Common myeloid progenitor, CD34-positive (primary cell): ENCODE data around the gene ACVR1B.

Experiments used
- CTCF ChIA-PET: fragments of 350-600 bp; sonication (Branson Sonifier 250); formaldehyde crosslinking; loops from one replicate; lab custom pipeline; 2021; ENCODE audit warnings: antibody characterized with exemption; lab: Charles Lee
- POLR2A ChIA-PET: fragments of 350-600 bp; sonication (Branson Sonifier 250); formaldehyde crosslinking; loops from one replicate; lab custom pipeline; 2021; ENCODE audit warnings: antibody characterized with exemption; lab: Charles Lee
- DNase-seq, 3 donors: peaks; one replicate each; pipeline versions ENCODE4 v3.0.0 to v3.0.0-alpha.2; 2013
- H3K27ac ChIP-seq, 2 experiments: 1 replicate in 1 of 2; 2 replicates in 1 of 2; pipeline ENCODE4 v1.7.0; 2013; ENCODE audit warnings: inconsistent platforms in 2 of 2, low read length in 2 of 2, mild to moderate bottlenecking in 2 of 2, low read depth in 1 of 2, moderate library complexity in 1 of 2; ENCODE audit not compliant: severe bottlenecking in 2 of 2, insufficient read depth in 1 of 2, poor library complexity in 1 of 2
- H3K27me3 ChIP-seq, 5 experiments: replicated peaks in 2 of 5; 1 replicate in 3 of 5; 2 replicates in 2 of 5; pipeline versions ENCODE4 v1.6.1 to v1.7.0; 2013; ENCODE audit warnings: low read length in 4 of 5, mild to moderate bottlenecking in 2 of 5, moderate library complexity in 2 of 5, inconsistent platforms in 1 of 5; ENCODE audit not compliant: insufficient read depth in 5 of 5, control insufficient read depth in 4 of 5
- H3K36me3 ChIP-seq, 4 experiments: 1 replicate in 2 of 4; 2 replicates in 2 of 4; pipeline versions ENCODE4 v1.6.1 to v1.7.0; 2013; ENCODE audit warnings: low read length in 3 of 4, control low read depth in 1 of 4, mild to moderate bottlenecking in 1 of 4; ENCODE audit not compliant: control insufficient read depth in 4 of 4, insufficient read depth in 4 of 4
- H3K4me1 ChIP-seq, 4 experiments: 1 replicate in 3 of 4; 2 replicates in 1 of 4; pipeline versions ENCODE4 v1.6.1 to v1.7.1; 2013; ENCODE audit warnings: low read length in 3 of 4, mild to moderate bottlenecking in 3 of 4, control low read depth in 1 of 4, inconsistent platforms in 1 of 4, moderate library complexity in 1 of 4; ENCODE audit not compliant: control insufficient read depth in 4 of 4, insufficient read depth in 4 of 4; ENCODE audit errors: control extremely low read depth in 1 of 4
- H3K4me3 ChIP-seq, 7 experiments: 1 replicate in 4 of 7; 2 replicates in 3 of 7; pipeline versions ENCODE4 v1.5.1 to v1.7.0; 2013; ENCODE audit warnings: mild to moderate bottlenecking in 7 of 7, low read length in 6 of 7, moderate library complexity in 6 of 7, inconsistent platforms in 2 of 7, low read depth in 2 of 7, control low read depth in 1 of 7; ENCODE audit not compliant: insufficient read depth in 4 of 7, control insufficient read depth in 1 of 7; ENCODE audit errors: extremely low read depth in 1 of 7
- H3K9me3 ChIP-seq, 5 experiments: 1 replicate in 4 of 5; 2 replicates in 1 of 5; pipeline versions ENCODE4 v1.6.1 to v1.7.1; 2013; ENCODE audit warnings: low read length in 4 of 5, mild to moderate bottlenecking in 2 of 5, inconsistent platforms in 1 of 5, low read depth in 1 of 5, moderate library complexity in 1 of 5; ENCODE audit not compliant: control insufficient read depth in 4 of 5, insufficient read depth in 2 of 5; ENCODE audit errors: control extremely low read depth in 1 of 5
- WGBS: methylation state at CpG from one replicate; pipeline ENCODE4 v1.1.5; 2013; ENCODE audit not compliant: insufficient coverage; 5-methylcytosine and 5-hydroxymethylcytosine counted together

The ACVR1B gene

GRCh38 chr12:52006726-52007157 is 55.2 kb downstream of the ACVR1B start, which contains the start of gene TAMALIN:
TAMALIN (plus strand) TSS chr12:52006946; CDS start chr12:52007020, 74 bp downstream.
- peaks cover 0 to 10% (median 3%) of the 10 kb centered on the region in 4 experiments for H3K36me3 ChIP-seq
- WGBS, result 0% methylated on average over 46 of the region's 60 CpGs
- peaks cover 3 to 56% (median 49%) of the 10 kb centered on the region in 4 experiments for H3K4me1 ChIP-seq
- no peaks in the 10 kb centered on the region for H3K9me3 ChIP-seq
- H3K4me3 ChIP-seq, result peak within 1 kb of the TSS; percentile 47 to 83 (median 74)
- ChIA-PET POLR2A (interaction anchor here (0.6 to 7.6 kb wide), 11 partner anchors 9 to 121 kb away, joined by 3 to 120 read pairs (median 4); partner anchors contain the start of gene ACVR1B), CTCF (interaction anchor here (0.5 to 13.5 kb wide), 3 partner anchors 14 to 28 kb away, joined by 3 to 437 read pairs (median 155); no protein-coding TSS in a partner anchor)
- H3K27me3 ChIP-seq, result peaks cover 0 to 12% (median 8%) of the 10 kb centered on the region in 5 experiments
- DNase-seq, result peak; percentile 61 to 81 (median 73)
- H3K27ac ChIP-seq, result peak within 1 kb of the TSS in 1 of 2 experiments; percentile 1

DNA sequence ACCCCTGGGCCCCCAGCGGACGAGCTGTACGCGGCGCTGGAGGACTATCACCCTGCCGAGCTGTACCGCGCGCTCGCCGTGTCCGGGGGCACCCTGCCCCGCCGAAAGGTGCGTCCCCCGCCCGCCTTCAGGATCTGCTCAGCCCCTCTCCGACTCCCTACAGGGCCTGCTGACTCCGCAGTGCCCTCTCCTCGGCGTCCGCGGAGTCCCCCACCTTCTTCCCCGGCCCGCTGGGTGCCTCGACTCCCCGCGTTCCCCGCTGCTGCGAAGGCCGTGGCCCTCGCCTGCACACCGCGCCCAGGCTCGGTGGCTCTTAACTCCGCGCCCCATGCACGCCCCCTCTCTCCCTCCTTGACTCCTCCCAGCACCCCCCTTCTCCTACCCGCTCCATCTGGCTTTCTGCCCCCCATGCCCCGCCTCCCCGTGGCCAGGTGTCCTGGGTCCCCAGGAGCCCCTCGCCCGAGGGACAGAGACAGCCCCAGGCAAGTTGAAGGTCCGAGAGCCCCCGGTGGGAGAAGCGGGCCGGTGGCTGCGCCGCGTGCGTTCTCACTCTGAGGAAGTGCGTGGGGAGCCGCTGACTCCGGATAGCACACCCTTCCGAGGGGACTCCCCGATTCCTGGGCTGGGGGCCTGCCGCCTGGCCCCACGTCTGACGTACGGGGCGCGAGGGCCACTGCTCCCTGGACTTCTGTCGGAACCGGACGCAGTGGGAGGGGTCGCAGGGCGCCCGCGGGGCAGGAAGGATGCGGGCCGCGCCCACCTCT is 55.8 kb downstream of the ACVR1B start:
- DNase-seq, result peak; percentile 44 to 73 (median 69)
- peaks cover 0 to 4% (median 0%) of the 10 kb centered on the region in 5 experiments for H3K9me3 ChIP-seq
- ChIA-PET POLR2A (interaction anchor here (0.6 to 7.6 kb wide), 11 partner anchors 9 to 121 kb away, joined by 3 to 120 read pairs (median 4); partner anchors contain the start of gene ACVR1B), CTCF (interaction anchor here (0.6 to 13.5 kb wide), 4 partner anchors 10 to 31 kb away, joined by 3 to 437 read pairs (median 79); no protein-coding TSS in a partner anchor)
- H3K4me1 ChIP-seq, result peaks cover 3 to 56% (median 49%) of the 10 kb centered on the region in 4 experiments
- H3K27me3 ChIP-seq, result peaks cover 0 to 12% (median 8%) of the 10 kb centered on the region in 5 experiments
- peaks cover 0 to 15% (median 6%) of the 10 kb centered on the region in 4 experiments for H3K36me3 ChIP-seq
- peak overlapping the region; percentile 47 to 83 (median 74) for H3K4me3 ChIP-seq
- WGBS, result 0% methylated on average over 61 of the region's 72 CpGs
- peak overlapping the region in 1 of 2 experiments; percentile 1 for H3K27ac ChIP-seq

DNA sequence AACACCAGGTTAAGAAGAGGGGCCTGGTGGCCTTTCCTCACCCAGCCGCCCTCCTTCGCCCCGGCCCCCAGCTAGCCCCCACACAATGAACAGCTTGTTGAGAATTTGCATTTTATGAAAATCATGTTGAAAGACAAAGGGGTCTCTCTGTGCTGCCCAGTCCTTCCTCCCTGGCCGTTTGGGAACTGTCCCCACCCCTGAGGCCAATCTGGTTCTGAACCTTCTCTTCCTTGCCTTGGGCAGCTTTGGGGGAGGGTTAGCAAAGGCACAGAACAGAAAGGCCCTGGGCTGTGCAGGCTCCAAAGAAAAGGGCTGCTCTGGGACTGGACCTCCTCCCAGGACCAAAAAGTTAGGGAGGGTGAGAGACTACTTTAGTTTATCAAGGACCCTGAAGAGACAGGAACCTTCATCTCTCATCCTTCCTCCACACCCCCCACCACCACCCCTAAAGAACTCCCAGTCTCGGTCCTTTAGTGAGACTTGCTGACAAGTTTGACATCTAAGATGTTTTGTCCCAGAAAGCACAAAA is 56.5 kb downstream of the ACVR1B start:
- POLR2A ChIA-PET, result interaction anchor here (1.1 to 7.6 kb wide), 2 partner anchors 11 to 13 kb away, joined by 3 to 120 read pairs; no protein-coding TSS in a partner anchor
- DNase-seq, result peak in 1 of 3 donors; percentile 1
- Histone ChIP-seq H3K36me3 (peaks cover 0 to 17% (median 6%) of the 10 kb centered on the region in 4 experiments), H3K27ac (peak overlapping the region in 1 of 2 experiments; percentile 1), H3K4me1 (peaks cover 3 to 56% (median 49%) of the 10 kb centered on the region in 4 experiments), H3K27me3 (peaks cover 0 to 12% (median 8%) of the 10 kb centered on the region in 5 experiments), H3K4me3 (peak overlapping the region in 6 of 7 experiments; percentile 64 to 83 (median 74)), H3K9me3 (peaks cover 0 to 4% (median 0%) of the 10 kb centered on the region in 5 experiments)
- CTCF ChIA-PET, result interaction anchor here (0.6 to 13.5 kb wide), 4 partner anchors 10 to 30 kb away, joined by 3 to 437 read pairs (median 79); no protein-coding TSS in a partner anchor
- WGBS, result 50% methylated on average over 2 of the region's 5 CpGs

GRCh38 chr12:52009081-52009751 is 57.7 kb downstream of the ACVR1B start:
- Histone ChIP-seq H3K4me1 (peaks cover 3 to 56% (median 48%) of the 10 kb centered on the region in 4 experiments), H3K27ac (no peak overlapping the region), H3K36me3 (peaks cover 0 to 26% (median 8%) of the 10 kb centered on the region in 4 experiments), H3K27me3 (peaks cover 0 to 12% (median 8%) of the 10 kb centered on the region in 5 experiments), H3K4me3 (no peak overlapping the region), H3K9me3 (peaks cover 0 to 4% (median 0%) of the 10 kb centered on the region in 5 experiments)
- DNase-seq, result peak in 1 of 3 donors; percentile 10
- ChIA-PET CTCF (interaction anchor here (1.3 to 13.5 kb wide), 3 partner anchors 12 to 17 kb away, joined by 3 to 437 read pairs (median 155); no protein-coding TSS in a partner anchor), POLR2A (interaction anchor here (7.6 kb wide), 1 partner anchor 12 kb away, joined by 120 read pairs; no protein-coding TSS in a partner anchor)
- 83% methylated on average over 5 of the region's 10 CpGs for WGBS

DNA sequence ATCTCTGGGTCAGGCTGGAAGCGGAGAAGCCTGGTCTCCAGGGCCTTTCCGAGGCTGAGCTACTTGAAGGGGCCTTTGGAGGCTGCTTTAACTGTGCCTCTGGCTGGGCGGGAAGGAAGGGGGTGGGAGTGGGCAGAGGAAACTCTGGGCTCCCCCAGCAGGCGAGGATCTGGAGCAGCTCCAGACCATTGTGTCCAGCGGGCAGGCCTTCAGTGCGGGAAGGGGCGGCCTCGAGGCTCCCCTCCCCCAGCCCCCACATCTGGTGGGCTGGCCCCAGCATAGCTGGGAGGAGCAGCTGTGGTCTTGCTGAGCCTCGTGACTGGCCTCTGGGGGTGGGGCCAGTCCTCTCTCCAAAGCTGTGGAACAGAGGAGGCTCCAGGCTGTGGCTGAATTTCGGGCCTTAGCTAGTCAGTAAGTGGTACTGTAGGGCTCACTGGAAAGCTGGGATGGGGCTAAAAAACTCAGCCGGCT is 58.7 kb downstream of the ACVR1B start:
- 22% methylated on average over 6 of the region's 11 CpGs for WGBS
- Histone ChIP-seq H3K27ac (no peak overlapping the region), H3K9me3 (peaks cover 0 to 4% (median 0%) of the 10 kb centered on the region in 5 experiments), H3K4me3 (peak overlapping the region in 2 of 7 experiments; percentile 19 to 33), H3K4me1 (peaks cover 3 to 55% (median 45%) of the 10 kb centered on the region in 4 experiments), H3K27me3 (peaks cover 0 to 10% (median 8%) of the 10 kb centered on the region in 5 experiments), H3K36me3 (peaks cover 0 to 29% (median 8%) of the 10 kb centered on the region in 4 experiments)
- ChIA-PET POLR2A (interaction anchor here (7.6 kb wide), 1 partner anchor 11 kb away, joined by 120 read pairs; no protein-coding TSS in a partner anchor), CTCF (interaction anchor here (0.9 to 13.5 kb wide), 4 partner anchors 11 to 121 kb away, joined by 3 to 437 read pairs (median 80); no protein-coding TSS in a partner anchor)
- peak; percentile 24 to 63 (median 54) for DNase-seq
